Astrocyte of the cerebellum (primary cell): ENCODE results near the gene BCORL1.
A peak's percentile ranks its signal among the peaks of the same experiment; 100 is the strongest.

Source experiments
- DNase-seq: peaks from one replicate; pipeline ENCODE4 v3.0.0-alpha.2; 2011; ENCODE audit warnings: low read depth
- H3K4me3 ChIP-seq: 2 replicates; pipeline ENCODE4 v1.5.1; 2011; ENCODE audit warnings: mild to moderate bottlenecking, low read depth, low read length, moderate library complexity
- CTCF ChIP-seq: IDR thresholded peaks from 2 replicates; pipeline ENCODE4 v1.5.1; 2012; ENCODE audit warnings: low read length, low read depth, moderate library complexity, mild to moderate bottlenecking; ENCODE audit errors: missing control alignments
- in situ Hi-C: cut with HindIII; loops from 2 replicates; pipeline ENCODE4 v1.10.0; 2017; ENCODE audit warnings: low sequenced_read_pairs

Gene BCORL1

GRCh38 chrX:130057209-130057608, 74.8 kb downstream of the BCORL1 start:
- in situ Hi-C loops: loop anchor here (5.0 kb wide), 1 partner anchor 60 kb away; no protein-coding TSS in a partner anchor
- DNase-seq: no peak

GRCh38 chrX:130058652-130059051, 76.2 kb downstream of the BCORL1 start:
- no peak overlapping the region for H3K4me3 ChIP-seq
- no peak for DNase-seq
- in situ Hi-C loops: loop anchor here (5.0 kb wide), 1 partner anchor 59 kb away; no protein-coding TSS in a partner anchor
- no peak for TF ChIP-seq CTCF

More at GRCh38 chrX:130057209-130057608, 74.8 kb downstream of the BCORL1 start:
- no peak overlapping the region for H3K4me3 ChIP-seq
- no peak for TF ChIP-seq CTCF

- peak overlapping the region; percentile 42 for H3K4me3 ChIP-seq
- no peak for DNase-seq
- in situ Hi-C loops: no loop called here
- TF ChIP-seq CTCF: peak; percentile 71
These were observed 78.0 kb downstream of the BCORL1 start for GRCh38 chrX:130060122-130061069.

- in situ Hi-C loops: no loop called here
These were observed 84.7 kb downstream of the BCORL1 start for GRCh38 chrX:130066975-130067615.

GRCh38 chrX:130071611-130072344, 89.3 kb downstream of the BCORL1 start:
- no peak for DNase-seq
- no peak overlapping the region for H3K4me3 ChIP-seq
- in situ Hi-C loops: no loop called here
- TF ChIP-seq CTCF: no peak

More at GRCh38 chrX:130066975-130067615, 84.7 kb downstream of the BCORL1 start:
- H3K4me3 ChIP-seq: no peak overlapping the region
- DNase-seq: no peak
- no peak for TF ChIP-seq CTCF

GRCh38 chrX:130072345-130072740, 89.9 kb downstream of the BCORL1 start:
- in situ Hi-C loops: no loop called here
- no peak for TF ChIP-seq CTCF
- no peak overlapping the region for H3K4me3 ChIP-seq
- no peak for DNase-seq
